Astrocyte (in vitro differentiated cells and primary cell): ENCODE results near the gene PLA2G4F. TPM values are rescaled to one million over a fixed set of nuclear protein-coding genes. Genes with fewer than 3 reads are reported as not detected.

ENCODE experiments used
- DNase-seq: peaks from one replicate; pipeline ENCODE4 v3.0.0-alpha.2; 2010; ENCODE audit warnings: low read depth
- FAIRE-seq: peaks from 2 replicates; lab custom pipeline; 2011; peaks lifted over from hg19 to GRCh38; lab: Jason Lieb, UNC
- H2AFZ ChIP-seq: 2 replicates; pipeline ENCODE4 v1.6.0; 2012; ENCODE audit warnings: low read depth, low read length, inconsistent platforms
- H3K27ac ChIP-seq: 2 replicates; pipeline ENCODE4 v1.5.1; 2011; ENCODE audit warnings: low read depth, low read length, inconsistent platforms
- H3K27me3 ChIP-seq: 2 replicates; pipeline ENCODE4 v1.6.0; 2011; ENCODE audit warnings: low read length, inconsistent platforms; ENCODE audit not compliant: insufficient read depth
- H3K36me3 ChIP-seq: 2 replicates; pipeline ENCODE4 v1.5.1; 2011; ENCODE audit warnings: low read length, inconsistent platforms; ENCODE audit not compliant: insufficient read depth
- H3K4me1 ChIP-seq: 2 replicates; pipeline ENCODE4 v1.5.1; 2011; ENCODE audit warnings: low read length, inconsistent platforms; ENCODE audit not compliant: insufficient read depth
- H3K4me2 ChIP-seq: 2 replicates; pipeline ENCODE4 v1.6.0; 2012; ENCODE audit warnings: low read length, inconsistent platforms
- H3K4me3 ChIP-seq: 2 replicates; pipeline ENCODE4 v1.5.1; 2011; ENCODE audit warnings: low read depth, mild to moderate bottlenecking, low read length, inconsistent platforms; ENCODE audit not compliant: insufficient read depth
- H3K79me2 ChIP-seq: 2 replicates; pipeline ENCODE4 v1.6.0; 2012; ENCODE audit warnings: mild to moderate bottlenecking, low read length, inconsistent platforms; ENCODE audit not compliant: insufficient read depth
- H3K9ac ChIP-seq: 2 replicates; pipeline ENCODE4 v1.6.0; 2012; ENCODE audit warnings: mild to moderate bottlenecking, low read length, inconsistent platforms
- H3K9me3 ChIP-seq: 2 replicates; pipeline ENCODE4 v1.5.1; 2012; ENCODE audit warnings: low read depth, mild to moderate bottlenecking, low read length, inconsistent platforms; ENCODE audit not compliant: insufficient read depth
- H4K20me1 ChIP-seq: 2 replicates; pipeline ENCODE4 v1.6.0; 2012; ENCODE audit warnings: low read length, inconsistent platforms; ENCODE audit not compliant: insufficient read depth
- H3K27ac Mint-ChIP-seq: one replicate; pipeline ENCODE4 v1.8.0; 2021; ENCODE audit warnings: mild to moderate bottlenecking, mixed read lengths; ENCODE audit not compliant: unreplicated experiment
- H3K27me3 Mint-ChIP-seq: one replicate; pipeline ENCODE4 v1.8.0; 2021; ENCODE audit warnings: low read depth, mixed read lengths; ENCODE audit not compliant: unreplicated experiment
- H3K36me3 Mint-ChIP-seq: one replicate; pipeline ENCODE4 v1.8.0; 2021; ENCODE audit warnings: low read depth, mixed read lengths; ENCODE audit not compliant: unreplicated experiment
- H3K4me1 Mint-ChIP-seq: one replicate; pipeline ENCODE4 v1.8.0; 2021; ENCODE audit warnings: low read depth, mixed read lengths; ENCODE audit not compliant: unreplicated experiment
- H3K4me3 Mint-ChIP-seq: one replicate; pipeline ENCODE4 v1.8.0; 2021; ENCODE audit warnings: mild to moderate bottlenecking, moderate library complexity, mixed read lengths; ENCODE audit not compliant: unreplicated experiment
- H3K9me3 Mint-ChIP-seq: one replicate; pipeline ENCODE4 v1.8.0; 2021; ENCODE audit warnings: mild to moderate bottlenecking, mixed read lengths; ENCODE audit not compliant: unreplicated experiment
- CTCF ChIP-seq: IDR thresholded peaks from 2 replicates; pipeline ENCODE4 v1.5.1; 2011; ENCODE audit warnings: low read depth, mild to moderate bottlenecking, inconsistent platforms, low read length, moderate library complexity; ENCODE audit not compliant: insufficient read depth
- EZH2 ChIP-seq: IDR thresholded peaks from 2 replicates; pipeline ENCODE4 v1.6.1; 2012; ENCODE audit warnings: mild to moderate bottlenecking, low read length, inconsistent platforms; ENCODE audit not compliant: insufficient read depth
- total RNA-seq: library from RNA; stranded (reverse); gene quantifications from 2 replicates; pipeline ENCODE4 v1.2.1, GENCODE V29; 2021

PLA2G4F gene
- total RNA-seq, 1 donor from 2014 or later, result 0.30 TPM

GRCh38 chr15:42139596-42139995 lies 16.8 kb downstream of the PLA2G4F start:
- peaks cover 18% of the 10 kb centered on the region for H3K27me3 ChIP-seq
- no peak overlapping the region for H3K4me2 ChIP-seq
- Mint-ChIP-seq H3K9me3 (peaks cover 11% of the 10 kb centered on the region), H3K27ac (no peak overlapping the region), H3K4me3 (no peak overlapping the region), H3K27me3 (peaks cover 36% of the 10 kb centered on the region), H3K36me3 (no peaks in the 10 kb centered on the region), H3K4me1 (no peaks in the 10 kb centered on the region)
- H3K79me2 ChIP-seq, result no peaks in the 10 kb centered on the region
- FAIRE-seq (no peak), DNase-seq (no peak)
- no peak for TF ChIP-seq EZH2
- TF ChIP-seq CTCF, result no peak
- H3K36me3 ChIP-seq, result no peaks in the 10 kb centered on the region
- H3K4me3 ChIP-seq, result no peak overlapping the region
- H4K20me1 ChIP-seq, result no peaks in the 10 kb centered on the region
- no peak overlapping the region for H3K27ac ChIP-seq
- H3K4me1 ChIP-seq, result no peaks in the 10 kb centered on the region
- H2AFZ ChIP-seq, result no peak overlapping the region
- peaks cover 4% of the 10 kb centered on the region for H3K9me3 ChIP-seq
- H3K9ac ChIP-seq, result no peak overlapping the region

- TF ChIP-seq EZH2 (no peak), CTCF (no peak)
- H4K20me1 ChIP-seq, result no peaks in the 10 kb centered on the region
- H3K27ac Mint-ChIP-seq, result no peak overlapping the region
- no peaks in the 10 kb centered on the region for H3K4me1 ChIP-seq
- peaks cover 32% of the 10 kb centered on the region for H3K27me3 Mint-ChIP-seq
- H3K9me3 Mint-ChIP-seq, result peaks cover 11% of the 10 kb centered on the region
- H3K27me3 ChIP-seq, result peaks cover 22% of the 10 kb centered on the region
- H3K4me1 Mint-ChIP-seq, result no peaks in the 10 kb centered on the region
- peaks cover 4% of the 10 kb centered on the region for H3K9me3 ChIP-seq
- no peaks in the 10 kb centered on the region for H3K36me3 ChIP-seq
- H2AFZ ChIP-seq, result no peak overlapping the region
- no peak overlapping the region for H3K4me3 ChIP-seq
- H3K4me2 ChIP-seq, result no peak overlapping the region
- H3K79me2 ChIP-seq, result no peaks in the 10 kb centered on the region
- H3K27ac ChIP-seq, result no peak overlapping the region
- no peak for DNase-seq
- H3K4me3 Mint-ChIP-seq, result no peak overlapping the region
- no peaks in the 10 kb centered on the region for H3K36me3 Mint-ChIP-seq
- H3K9ac ChIP-seq, result no peak overlapping the region
- no peak for FAIRE-seq
Observed at GRCh38 chr15:42138968-42139386, 17.5 kb downstream of the PLA2G4F start.

- H3K4me1 ChIP-seq, result no peaks in the 10 kb centered on the region
- no peak overlapping the region for H3K9ac ChIP-seq
- H3K9me3 ChIP-seq, result peaks cover 4% of the 10 kb centered on the region
- H3K4me2 ChIP-seq, result no peak overlapping the region
- H3K27ac ChIP-seq, result no peak overlapping the region
- peaks cover 11% of the 10 kb centered on the region for H3K9me3 Mint-ChIP-seq
- no peaks in the 10 kb centered on the region for H3K4me1 Mint-ChIP-seq
- peaks cover 32% of the 10 kb centered on the region for H3K27me3 Mint-ChIP-seq
- no peaks in the 10 kb centered on the region for H4K20me1 ChIP-seq
- H3K36me3 ChIP-seq, result no peaks in the 10 kb centered on the region
- DNase-seq, result no peak
- no peak overlapping the region for H3K27ac Mint-ChIP-seq
- no peak for FAIRE-seq
- no peak overlapping the region for H3K4me3 Mint-ChIP-seq
- peaks cover 21% of the 10 kb centered on the region for H3K27me3 ChIP-seq
- no peaks in the 10 kb centered on the region for H3K79me2 ChIP-seq
- H3K4me3 ChIP-seq, result no peak overlapping the region
- no peaks in the 10 kb centered on the region for H3K36me3 Mint-ChIP-seq
- TF ChIP-seq CTCF (no peak), EZH2 (no peak)
- H2AFZ ChIP-seq, result no peak overlapping the region
Observed at GRCh38 chr15:42138411-42138810, 18.0 kb downstream of the PLA2G4F start.
